GM18517 (cell line): ENCODE data around the gene TPX2.
"Not testable (repeated sequence)": the region's sequence is repeated elsewhere in the genome, so short reads cannot be mapped to it uniquely, and the experiment has no call there.

Experiments used
- ATAC-seq: cut with Tn5 transposase; IDR thresholded peaks from one replicate; pipeline ENCODE4 v1.9.1; 2021; ENCODE audit warnings: mild to moderate bottlenecking, moderate library complexity; ENCODE audit not compliant: unreplicated experiment

TPX2 gene

GRCh38 chr20:31720486-31721407 lies 18.3 kb upstream of the TPX2 start:
- no peak for ATAC-seq

DNA sequence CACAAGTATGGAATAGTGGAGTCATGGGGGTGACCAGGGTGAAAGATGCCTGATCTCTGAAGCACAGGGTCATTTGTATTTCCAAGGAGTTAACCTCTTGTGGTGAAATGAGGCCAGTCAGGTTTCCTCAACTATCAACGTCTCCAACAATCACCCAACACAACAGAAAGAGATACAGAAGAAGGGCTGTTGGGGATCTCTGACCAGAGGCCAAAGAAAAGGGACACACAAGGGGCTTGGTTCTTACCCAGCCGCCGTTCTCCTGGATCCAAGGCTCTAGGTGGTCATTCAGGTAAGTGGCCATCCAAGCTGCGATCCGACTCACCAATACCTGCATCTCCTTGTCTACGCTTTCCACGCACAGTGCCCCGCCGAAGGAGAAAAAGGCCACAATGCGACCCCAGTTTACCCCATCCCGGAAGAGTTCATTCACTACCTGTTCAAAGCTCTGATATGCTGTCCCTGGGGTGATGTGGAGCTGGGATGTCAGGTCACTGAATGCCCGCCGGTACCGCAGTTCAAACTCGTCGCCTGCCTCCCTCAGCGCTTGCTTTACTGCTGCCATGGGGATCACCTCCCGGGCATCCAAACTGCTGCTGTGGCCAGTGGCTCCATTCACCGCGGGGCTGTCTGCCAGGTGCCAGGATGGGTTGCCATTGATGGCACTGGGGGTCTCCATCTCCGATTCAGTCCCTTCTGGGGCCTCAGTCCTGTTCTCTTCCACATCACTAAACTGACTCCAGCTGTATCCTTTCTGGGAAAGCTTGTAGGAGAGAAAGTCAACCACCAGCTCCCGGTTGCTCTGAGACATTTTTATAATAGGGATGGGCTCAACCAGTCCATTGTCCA lies 17.5 kb upstream of the TPX2 start:
- no peak for ATAC-seq

GRCh38 chr20:31722257-31723068 lies 16.6 kb upstream of the TPX2 start, which contains the start of gene BCL2L1:
Gene BCL2L1 (minus strand): TSS chr20:31722868. CDS start chr20:31722218, 650 bp downstream.
- peak; percentile 8 for ATAC-seq

GRCh38 chr20:31723069-31723318 lies 16.1 kb upstream of the TPX2 start:
- ATAC-seq, result no peak

DNA sequence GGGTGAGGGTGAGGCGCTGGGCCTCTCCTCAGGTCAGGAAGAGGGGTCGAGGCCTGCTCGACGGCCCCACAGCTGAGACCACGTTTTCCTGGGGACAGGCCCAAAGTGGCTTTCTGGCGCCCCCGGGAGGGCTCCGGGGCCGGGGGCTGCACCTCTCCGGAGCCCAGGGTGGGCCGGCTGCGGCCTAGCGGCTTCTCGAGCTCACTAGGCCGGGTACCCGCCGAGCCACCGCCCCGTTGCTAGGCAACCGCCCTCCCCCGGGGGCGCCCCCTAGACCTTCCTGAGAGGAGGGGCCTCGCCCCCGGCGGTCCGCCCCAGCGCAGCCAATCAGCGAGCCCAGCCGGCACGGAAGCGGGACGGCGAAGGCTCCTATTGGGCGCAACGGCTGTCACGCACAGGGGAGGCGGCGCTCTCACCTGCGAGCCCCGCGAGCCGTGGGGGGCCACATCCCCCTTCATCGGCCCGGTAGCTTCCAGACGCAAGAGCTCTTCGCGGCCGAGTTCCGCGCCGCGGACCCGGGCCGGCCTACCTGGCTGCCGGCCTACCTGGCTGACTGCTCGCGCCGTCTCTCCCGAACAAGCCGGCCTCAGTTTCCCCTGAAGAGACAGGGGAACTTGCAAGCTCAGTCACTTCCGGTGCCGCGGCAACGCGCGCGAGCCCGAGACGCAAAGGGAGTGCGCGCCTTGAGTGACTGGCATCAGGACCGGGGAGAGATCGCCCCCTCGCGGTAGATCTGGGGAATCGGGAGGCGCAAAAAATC lies 15.6 kb upstream of the TPX2 start:
- ATAC-seq, result peak; percentile 80

DNA sequence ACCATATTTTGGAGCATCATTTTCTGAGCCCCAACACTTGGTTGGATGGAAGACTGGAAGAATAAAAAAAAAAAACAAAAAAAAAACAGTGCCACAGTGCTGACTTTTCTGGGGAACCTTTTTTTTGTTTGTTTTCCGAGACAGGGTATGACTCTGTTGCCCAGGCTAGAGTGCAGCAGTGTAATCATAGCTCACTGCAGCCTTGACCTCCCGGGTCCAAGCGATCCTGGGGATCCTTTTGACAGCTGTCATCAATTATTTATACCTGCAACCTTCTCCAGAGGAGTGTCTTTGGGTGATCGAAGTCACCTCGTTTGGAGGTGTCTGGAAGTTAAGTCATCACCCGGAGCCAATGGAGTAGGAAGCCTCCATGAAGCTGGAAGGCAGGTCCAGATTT lies 7.8 kb upstream of the TPX2 start:
- no peak for ATAC-seq

- peak; percentile 15 for ATAC-seq
These were observed 474 bp downstream of the TPX2 start for GRCh38 chr20:31739550-31739977.

DNA sequence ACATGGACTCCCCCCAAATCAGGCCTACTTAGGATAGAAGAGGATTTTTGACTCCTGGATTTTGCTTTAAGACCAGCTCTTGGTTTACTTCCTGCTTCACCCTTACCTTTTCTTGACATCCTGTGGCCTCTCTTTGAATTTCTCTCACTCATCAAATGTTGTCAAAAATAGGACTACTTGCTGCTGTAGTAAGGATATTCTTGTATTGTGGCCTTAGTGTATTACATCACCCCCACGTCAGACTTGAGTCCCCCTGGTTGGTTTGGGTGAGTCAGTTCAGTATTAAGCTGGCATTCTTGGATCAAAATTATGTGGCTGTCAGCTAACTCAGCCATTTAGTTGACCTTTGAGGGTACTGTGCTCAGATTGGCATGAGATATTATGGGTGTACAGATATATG lies 1.1 kb downstream of the TPX2 start:
- ATAC-seq, result no peak

DNA sequence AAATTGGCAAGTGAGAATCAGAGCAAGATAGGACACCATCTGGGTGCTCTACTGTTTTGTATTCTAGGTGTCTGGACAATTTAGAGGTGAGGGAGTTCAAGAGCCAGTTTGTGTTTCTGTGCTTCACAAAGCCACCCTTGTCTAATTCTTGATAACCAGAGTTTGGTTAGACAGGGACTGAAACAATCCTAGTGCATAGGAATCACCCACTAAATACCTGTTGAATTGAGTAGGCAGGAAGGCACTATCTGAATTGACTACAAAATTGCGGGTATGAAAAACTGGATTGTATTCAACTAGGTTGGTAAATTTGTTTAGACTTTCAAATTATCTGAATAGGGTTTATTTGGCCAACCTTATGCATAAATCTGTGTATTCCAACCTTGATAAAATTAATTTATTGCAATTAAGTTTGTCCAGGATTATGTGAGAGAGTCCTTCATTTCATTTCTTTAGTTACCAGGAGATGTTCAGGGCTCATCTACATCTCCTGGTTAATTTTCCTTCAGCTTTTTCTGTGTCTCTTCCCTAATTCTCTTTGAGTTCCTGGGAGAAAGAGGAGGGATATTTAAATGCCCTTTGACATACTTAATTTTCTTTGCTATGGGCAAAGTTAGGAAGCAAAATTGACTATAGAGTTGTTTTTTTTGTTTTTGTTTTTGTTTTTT lies 1.7 kb downstream of the TPX2 start:
- ATAC-seq, result no peak

DNA sequence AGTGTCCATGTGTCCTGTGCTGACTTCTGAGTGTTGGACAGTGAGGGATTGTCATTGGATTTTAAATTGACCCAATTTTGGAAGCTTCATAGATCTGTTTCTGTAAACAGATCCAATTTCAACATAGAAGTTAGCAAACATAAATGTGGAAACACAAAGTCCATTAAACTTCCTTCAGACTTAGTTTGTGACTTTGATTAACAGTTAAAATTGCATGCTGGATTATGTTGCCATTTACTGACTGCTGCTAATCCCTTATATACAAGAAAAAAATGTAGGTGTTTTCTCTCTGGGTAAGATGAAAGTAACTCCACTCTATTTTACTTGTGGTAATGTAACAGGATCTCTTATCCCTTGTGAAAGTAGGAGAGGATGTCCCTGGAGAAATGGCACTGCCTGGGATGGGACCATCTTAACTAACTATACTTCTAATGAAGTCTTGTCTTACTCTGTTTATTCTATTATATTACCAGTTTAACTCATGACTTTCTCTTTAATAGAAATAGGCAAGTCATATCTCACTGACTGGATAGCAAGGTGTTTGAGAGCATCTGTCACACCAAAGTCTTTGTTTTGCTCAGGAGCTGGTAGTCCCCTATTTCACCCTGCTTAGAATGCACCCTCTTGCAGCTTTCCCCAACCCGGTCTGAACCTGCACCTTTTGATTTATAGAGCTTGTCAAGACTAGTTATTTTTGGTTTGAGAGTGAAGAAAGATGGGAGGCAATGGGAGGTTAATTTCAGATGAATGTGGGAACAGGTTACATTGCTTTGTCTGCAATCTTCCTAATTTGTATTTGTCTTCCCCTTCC lies 7.2 kb downstream of the TPX2 start:
- ATAC-seq, result no peak

DNA sequence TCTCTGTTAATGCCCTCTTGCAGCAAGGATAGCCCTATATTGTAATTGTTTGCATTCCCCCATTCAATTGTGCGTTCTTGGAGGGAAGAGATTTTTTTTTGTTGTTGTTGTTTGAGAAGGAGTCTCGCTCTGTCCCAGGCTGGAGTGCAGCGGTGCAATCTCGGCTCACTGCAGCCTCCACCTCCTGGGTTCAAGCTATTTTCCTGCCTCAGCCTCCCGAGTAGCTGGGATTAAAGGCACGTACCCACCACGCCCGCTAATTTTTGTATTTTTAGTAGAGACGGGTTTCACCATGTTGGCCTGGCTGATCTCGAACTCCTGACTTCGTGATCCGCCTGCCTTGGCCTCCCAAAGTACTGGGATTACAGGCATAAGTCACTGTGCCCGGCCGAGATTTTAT lies 7.9 kb downstream of the TPX2 start:
- not testable (repeated sequence) for ATAC-seq

DNA sequence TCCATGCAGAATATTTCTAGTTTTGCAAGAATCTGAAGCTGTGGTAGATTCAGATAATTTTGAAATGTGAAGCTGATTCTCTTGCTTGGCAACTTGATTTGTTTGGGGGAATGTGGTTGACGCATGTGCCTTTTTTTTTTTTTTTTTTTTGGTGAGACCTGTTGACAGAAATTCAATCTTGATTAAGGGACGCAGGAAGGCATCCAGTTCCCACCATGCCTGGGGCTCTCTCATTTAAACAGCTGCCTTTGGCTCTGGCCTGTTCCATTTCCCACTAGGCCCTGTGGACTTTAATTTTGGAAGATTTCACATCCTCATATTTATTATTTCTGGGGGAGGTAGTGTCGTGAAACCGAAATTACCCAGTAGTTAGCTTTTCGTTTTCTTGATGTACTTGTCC lies 8.6 kb downstream of the TPX2 start:
- no peak for ATAC-seq

- no peak for ATAC-seq
These were observed 10.1 kb downstream of the TPX2 start for GRCh38 chr20:31749223-31749622.

DNA sequence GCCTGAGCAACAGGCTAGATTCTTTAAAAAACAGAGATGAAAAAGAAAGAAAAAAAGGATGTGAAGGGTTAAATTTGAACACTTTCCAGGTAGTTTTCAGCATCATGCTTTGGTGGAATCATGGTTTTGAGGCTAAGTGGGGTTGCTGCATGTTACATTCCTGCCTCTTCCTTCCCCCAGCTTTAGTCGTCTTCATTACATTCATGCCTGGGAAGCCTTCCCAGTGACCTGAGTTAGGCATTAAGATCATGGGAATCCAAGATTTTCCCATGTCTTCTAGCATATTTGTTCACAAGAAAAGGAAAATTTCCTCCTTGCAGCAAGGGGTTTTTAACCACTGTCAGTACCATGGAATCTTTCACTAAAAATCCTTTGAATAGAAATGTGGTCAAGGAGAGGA lies 12.0 kb downstream of the TPX2 start:
- ATAC-seq, result no peak

DNA sequence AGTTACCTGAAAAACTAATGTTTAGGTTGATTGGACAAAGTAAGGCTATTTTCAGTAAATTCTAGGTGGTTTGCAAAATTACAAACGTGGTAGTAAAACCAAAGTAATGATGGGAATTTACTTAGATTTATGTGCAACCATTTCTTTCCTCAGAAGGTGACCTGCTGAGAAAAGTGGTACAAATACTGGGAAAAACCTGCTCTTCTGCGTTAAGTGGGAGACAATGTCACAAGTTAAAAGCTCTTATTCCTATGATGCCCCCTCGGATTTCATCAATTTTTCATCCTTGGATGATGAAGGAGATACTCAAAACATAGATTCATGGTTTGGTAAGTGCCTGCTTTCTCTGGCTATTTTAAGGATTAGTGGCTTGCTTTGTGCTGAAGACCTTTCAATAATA lies 18.2 kb downstream of the TPX2 start:
- no peak for ATAC-seq

DNA sequence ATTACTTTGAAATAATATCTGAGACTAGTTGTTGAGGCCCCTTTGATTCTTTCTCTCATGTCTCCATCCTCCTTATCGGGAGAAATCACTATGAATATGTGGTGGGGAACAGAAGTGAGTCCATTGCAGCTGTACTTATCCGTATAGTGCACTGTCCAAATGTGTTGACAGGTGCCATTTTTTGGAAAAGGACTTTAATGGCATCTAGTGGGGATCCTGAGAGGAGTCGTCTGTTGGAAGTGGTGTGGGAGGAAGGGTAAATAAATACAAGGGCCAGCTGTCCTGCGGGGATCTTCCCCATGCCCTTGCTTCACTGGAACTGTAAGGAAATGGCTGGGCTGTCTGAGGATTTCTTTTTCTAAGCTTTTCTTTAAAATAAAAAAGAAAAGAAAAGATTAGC lies 19.4 kb downstream of the TPX2 start:
- no peak for ATAC-seq

DNA sequence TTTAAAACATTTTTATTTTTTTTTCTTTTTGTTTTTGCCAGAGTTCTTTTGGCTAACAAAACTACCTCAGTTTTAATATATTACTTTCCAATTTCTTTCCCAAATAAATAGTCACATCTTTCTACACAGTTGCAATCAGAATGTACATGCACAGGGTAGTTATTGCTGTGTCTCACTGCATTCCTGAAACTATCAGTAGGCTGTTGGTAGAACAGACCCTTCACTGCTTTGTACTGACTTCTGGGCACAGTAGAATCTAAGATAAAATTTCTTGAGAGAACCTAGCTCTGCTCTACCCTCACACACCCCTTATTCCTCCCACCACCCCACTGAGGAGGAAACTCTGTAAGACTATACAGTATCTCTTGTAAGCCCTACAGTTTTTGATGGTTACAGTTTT lies 19.9 kb downstream of the TPX2 start:
- no peak for ATAC-seq

GRCh38 chr20:31759836-31760518 lies 20.9 kb downstream of the TPX2 start:
- ATAC-seq, result no peak
